ENCODE measurements around the gene SHROOM3.

GRCh38 chr4:76692761-76693160 lies 257.7 kb downstream of the SHROOM3 start:
- no peak for TF ChIP-seq POLR2AphosphoS5 (IDR thresholded peaks at IDR 0.05; ENCODE audit: low read depth, low read length)
- no peak for TF ChIP-seq REST (IDR thresholded peaks at IDR 0.05; ENCODE audit: insufficient read depth in 1 of 2, low read depth in 2 of 2, low read length in 2 of 2)
- no peak for TF ChIP-seq TAF1 (IDR thresholded peaks at IDR 0.05; ENCODE audit: borderline replicate concordance, insufficient read depth, low read length)
- TF ChIP-seq SIN3A (IDR thresholded peaks at IDR 0.05; ENCODE audit: borderline replicate concordance, insufficient read depth, low read length): no peak

Measured in PFSK-1 (cell line).